Stimulated activated CD4-positive, alpha-beta T cell treated with anti-CD3 and anti-CD28 coated beads, Interleukin-15, amount 100 ng/mL, for 1 hour (primary cell): ENCODE measurements around the gene MSLN.

ENCODE experiments used
- DNase-seq, 2 donors: peaks; one replicate each; pipeline ENCODE4 v3.0.0-alpha.2; 2020; ENCODE audit warnings: low read depth in 1 of 2, low spot score in 1 of 2

Gene MSLN

GRCh38 chr16:788399-789126 lies 28.0 kb downstream of the MSLN start, which contains the start of gene CHTF18:
TSS of gene CHTF18 (plus strand) at chr16:788620. CDS start at chr16:788685, 65 bp downstream.
- DNase-seq = peak; percentile 92 to 93

DNA sequence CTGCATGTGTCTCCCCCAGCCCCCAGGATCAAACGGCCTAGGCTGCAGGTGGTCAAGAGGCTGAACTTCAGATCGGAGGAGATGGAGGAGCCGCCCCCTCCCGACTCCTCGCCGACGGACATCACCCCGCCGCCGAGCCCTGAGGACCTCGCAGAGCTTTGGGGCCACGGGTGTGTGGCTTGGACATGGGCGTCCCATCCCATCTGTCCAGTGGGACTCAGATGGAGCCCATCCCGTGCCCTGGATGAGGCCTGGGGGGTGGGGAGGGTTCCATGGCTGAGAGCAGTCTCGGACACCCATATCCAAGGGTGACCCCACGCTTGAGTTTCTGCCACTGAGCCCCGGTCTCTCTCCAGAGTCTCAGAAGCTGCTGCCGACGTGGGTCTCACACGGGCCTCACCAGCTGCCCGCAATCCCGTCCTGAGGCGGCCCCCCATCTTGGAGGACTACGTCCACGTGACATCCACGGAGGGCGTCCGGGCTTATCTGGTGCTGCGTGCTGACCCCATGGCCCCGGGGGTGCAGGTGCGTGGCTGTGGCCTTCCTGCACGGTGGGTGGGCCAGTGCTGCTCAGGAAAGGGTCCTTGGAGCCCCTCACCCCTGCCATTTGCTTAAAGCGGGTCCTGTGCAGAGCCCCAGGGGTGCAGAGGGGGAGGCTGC lies 28.8 kb downstream of the MSLN start:
- no peak for DNase-seq

DNA sequence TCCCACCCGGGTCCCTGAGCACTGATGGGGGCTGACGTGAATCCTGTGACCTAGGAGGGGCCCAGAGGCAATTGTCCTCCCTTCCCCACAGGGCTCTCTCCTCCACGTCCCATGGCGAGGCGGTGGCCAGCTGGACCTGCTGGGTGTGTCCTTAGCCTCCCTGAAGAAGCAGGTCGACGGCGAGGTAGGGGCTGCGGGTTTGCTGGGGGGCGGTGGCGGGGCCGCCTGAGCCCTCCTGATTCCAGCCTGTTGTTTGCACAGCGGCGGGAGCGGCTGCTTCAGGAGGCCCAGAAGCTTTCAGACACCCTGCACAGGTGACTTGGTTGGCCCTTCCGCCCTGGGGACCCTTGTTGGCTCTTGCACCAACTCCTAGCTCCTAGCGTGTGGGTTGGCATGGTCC lies 29.6 kb downstream of the MSLN start:
- DNase-seq = no peak

DNA sequence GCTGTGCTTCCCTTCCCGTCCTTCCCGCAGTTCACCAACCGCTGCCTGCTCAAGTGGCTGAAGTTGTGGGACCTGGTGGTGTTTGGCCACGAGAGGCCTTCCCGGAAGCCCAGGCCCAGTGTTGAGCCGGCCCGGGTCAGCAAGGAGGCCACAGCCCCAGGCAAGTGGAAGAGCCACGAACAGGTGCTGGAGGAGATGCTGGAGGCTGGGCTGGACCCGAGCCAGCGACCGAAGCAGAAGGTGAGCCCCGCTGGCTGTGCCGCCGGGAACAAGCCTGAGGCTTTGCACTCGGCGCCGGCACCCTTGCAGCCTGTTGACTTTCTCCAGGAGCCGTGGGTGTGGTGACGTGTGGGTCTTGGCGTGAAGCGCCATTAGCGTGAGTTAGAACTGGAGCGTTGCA lies 30.6 kb downstream of the MSLN start:
- no peak for DNase-seq

GRCh38 chr16:792221-792995 lies 31.9 kb downstream of the MSLN start:
- no peak for DNase-seq

DNA sequence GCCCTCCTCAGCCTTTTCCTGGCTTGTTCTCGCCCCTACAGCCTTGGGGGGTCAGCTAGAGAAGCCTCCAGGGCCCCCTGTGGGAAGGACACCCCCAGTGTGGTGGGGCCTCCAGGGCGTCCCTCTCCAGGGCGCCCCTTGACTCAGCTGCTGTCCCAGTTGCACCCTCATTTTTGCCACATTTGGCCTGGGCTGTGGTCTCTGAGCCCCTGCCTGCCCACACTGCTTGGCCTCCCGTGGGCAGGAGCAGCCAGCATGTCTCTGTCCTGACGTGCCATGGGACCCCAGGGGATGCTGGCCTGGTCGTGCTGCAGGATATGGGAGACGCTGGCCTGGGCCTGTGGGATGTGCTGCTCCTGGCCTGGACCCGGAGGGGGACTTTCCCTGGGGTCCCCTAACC lies 32.9 kb downstream of the MSLN start:
- DNase-seq = no peak

GRCh38 chr16:794091-794822 lies 33.7 kb downstream of the MSLN start:
- no peak for DNase-seq

GRCh38 chr16:794853-795466 lies 34.4 kb downstream of the MSLN start:
- DNase-seq = no peak

DNA sequence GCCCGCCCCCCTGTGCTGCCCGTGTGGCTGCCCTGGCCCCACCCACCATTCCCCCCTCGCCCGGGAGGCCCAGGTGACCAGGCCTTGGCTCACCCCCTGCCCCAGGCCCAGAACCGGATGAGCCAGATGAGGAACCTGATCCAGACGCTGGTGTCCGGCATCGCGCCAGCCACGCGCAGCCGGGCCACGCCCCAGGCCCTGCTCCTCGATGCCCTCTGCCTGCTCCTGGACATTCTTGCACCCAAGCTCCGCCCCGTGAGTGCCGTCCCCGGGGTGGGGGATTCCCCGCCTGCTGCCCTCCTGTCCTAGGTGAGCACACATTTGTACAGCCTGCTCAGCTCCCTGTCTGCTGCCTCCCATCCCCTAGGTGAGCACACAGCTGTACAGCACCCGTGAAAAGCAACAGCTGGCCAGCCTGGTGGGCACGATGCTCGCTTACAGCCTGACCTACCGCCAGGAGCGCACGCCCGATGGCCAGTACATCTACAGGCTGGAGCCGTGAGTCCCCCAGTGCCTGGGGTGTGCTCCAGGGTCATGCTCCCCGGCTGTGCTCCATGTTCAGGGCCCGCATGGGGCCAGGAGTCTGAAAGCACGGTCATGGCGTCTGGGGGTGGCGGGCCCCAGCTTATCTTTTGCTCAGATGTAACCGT lies 35.2 kb downstream of the MSLN start:
- no peak for DNase-seq

DNA sequence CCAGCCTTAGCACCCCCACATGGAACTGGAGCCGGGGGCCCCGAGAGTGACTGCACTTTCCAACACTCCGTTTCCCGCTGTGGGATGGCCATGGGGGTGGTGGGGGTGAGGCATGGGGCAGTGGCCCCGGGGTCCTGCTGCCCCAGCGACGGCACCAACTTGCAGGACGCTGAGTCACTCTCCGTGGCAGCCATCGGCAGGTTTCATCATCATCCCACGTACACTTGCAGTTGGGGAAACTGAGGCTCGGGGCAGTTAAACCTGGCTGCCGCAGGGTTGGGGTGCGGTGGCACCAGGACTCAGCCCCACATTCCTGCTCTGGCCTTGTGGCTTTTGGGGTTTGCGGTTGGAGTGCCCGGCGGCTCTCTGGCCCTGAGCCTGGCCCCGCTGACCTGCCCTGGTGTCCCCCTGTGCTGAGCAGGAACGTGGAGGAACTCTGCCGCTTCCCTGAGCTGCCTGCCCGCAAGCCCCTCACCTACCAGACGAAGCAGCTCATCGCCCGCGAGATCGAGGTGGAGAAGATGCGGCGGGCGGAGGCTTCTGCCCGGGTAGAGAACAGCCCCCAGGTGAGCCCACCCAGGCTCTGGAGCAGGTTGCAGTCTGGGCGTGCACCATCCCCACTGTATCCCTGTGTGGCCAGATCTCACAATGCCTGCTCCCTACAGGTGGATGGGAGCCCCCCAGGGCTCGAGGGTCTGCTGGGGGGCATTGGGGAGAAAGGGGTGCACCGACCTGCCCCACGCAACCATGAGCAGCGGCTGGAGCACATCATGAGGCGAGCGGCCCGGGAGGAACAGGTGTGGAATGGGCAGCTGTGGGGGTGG lies 36.0 kb downstream of the MSLN start:
- DNase-seq = no peak

- no peak for DNase-seq
Observed at GRCh38 chr16:797120-797420, 36.5 kb downstream of the MSLN start.

GRCh38 chr16:797686-798085 lies 37.2 kb downstream of the MSLN start:
- DNase-seq = no peak

- DNase-seq = no peak
Observed at GRCh38 chr16:798666-799065, 38.1 kb downstream of the MSLN start.

DNA sequence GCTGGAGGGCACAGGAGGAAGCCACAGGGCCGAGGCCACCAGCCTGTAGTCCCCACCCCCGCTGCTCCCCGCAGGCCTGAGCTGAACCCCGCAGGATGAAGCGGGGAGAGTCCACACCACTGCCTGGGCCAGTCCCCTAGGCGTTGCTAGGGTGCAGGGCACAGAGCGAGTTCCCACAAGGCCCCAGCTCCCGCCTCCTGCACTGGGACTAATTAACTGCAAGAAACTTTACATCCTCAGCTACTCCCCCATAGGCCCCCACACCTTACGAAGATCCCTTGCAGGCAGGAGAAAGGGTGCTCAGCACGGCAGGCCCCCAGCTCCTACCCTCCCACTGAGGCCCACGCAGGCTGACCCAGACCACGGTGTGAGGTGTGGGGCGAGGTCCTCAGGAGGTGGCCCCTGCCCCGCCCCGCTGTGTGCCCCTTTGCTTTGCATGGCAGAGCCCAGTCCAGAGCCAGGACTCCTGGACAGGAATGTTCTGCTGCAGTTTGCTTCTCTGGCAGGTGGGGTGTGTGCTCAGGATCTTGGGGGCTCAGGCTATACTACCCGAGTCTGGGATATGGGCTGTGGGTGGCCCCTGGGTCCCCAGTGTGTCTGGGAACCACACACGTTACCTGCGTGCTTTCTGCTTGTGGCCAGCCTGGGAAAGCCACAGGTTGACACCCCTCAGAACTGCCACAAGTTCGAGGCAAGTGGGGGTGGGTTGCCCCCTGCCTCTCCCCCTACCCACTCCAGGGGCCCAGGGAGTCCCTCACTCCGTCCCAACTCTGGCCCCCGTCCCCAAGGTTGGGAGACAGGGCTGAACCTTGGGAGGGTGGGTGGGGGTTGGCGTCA lies 38.8 kb downstream of the MSLN start:
- no peak for DNase-seq

- DNase-seq = no peak
Observed at GRCh38 chr16:799948-800833, 39.7 kb downstream of the MSLN start, which contains the start of gene GNG13. TSS of gene GNG13 (minus strand) at chr16:800734. CDS start at chr16:799077, 1,657 bp downstream.

GRCh38 chr16:800834-801511 lies 40.4 kb downstream of the MSLN start:
- DNase-seq = no peak
